Heart right ventricle (tissue), 16 donors: Measurements from ENCODE around the gene KCNAB2. TPM values are rescaled to one million over a fixed set of nuclear protein-coding genes. Genes with fewer than 3 reads are reported as not detected.

ENCODE experiments used
- ATAC-seq, 8 donors: fragments of 200-7000 bp; cut with Tn5 transposase; one replicate each; pipeline ENCODE4 v1.9.1; 2020; ENCODE audit warnings: mild to moderate bottlenecking in 8 of 8, moderate library complexity in 8 of 8, moderate number of reproducible peaks in 1 of 8
- DNase-seq, 2 donors: peaks; one replicate each; pipeline ENCODE4 v3.0.0-alpha.2; 2020
- H3K27ac ChIP-seq, 10 donors: fragments of 200-600 bp; sonication (generic) in 2 of 10; one replicate each; pipeline versions ENCODE4 v1.5.0 to v1.8.0; 2020 to 2022; ENCODE audit warnings: mild to moderate bottlenecking in 3 of 10
- H3K27me3 ChIP-seq, 7 donors: fragments of 200-600 bp; one replicate each; pipeline ENCODE4 v1.8.0; 2021 to 2022; ENCODE audit warnings: mild to moderate bottlenecking in 2 of 7
- H3K36me3 ChIP-seq, 9 donors: fragments of 200-600 bp; sonication (generic) in 1 of 9; one replicate each; pipeline versions ENCODE4 v1.5.0 to v1.8.0; 2020 to 2022; ENCODE audit warnings: mild to moderate bottlenecking in 2 of 9
- H3K4me1 ChIP-seq, 9 donors: fragments of 200-600 bp; sonication (generic) in 1 of 9; one replicate each; pipeline versions ENCODE4 v1.5.0 to v1.8.0; 2020 to 2022; ENCODE audit warnings: mild to moderate bottlenecking in 4 of 9
- H3K4me3 ChIP-seq, 10 donors: fragments of 200-600 bp; sonication (generic) in 2 of 10; one replicate each; pipeline versions ENCODE4 v1.5.0 to v1.8.0; 2020 to 2022; ENCODE audit warnings: mild to moderate bottlenecking in 7 of 10, moderate library complexity in 2 of 10
- H3K9me3 ChIP-seq, 11 donors: fragments of 200-600 bp in 10 of 11; sonication (generic) in 2 of 11; one replicate each; pipeline versions ENCODE4 v1.5.0 to v1.8.0; 2013 to 2022; ENCODE audit warnings: mild to moderate bottlenecking in 2 of 11, control low read depth in 1 of 11, moderate library complexity in 1 of 11
- whole genome bisulfite sequencing, 2 donors: extraction: QIAGEN DNeasy Blood & Tissue Kit; methylation state at CpG; one replicate each; pipeline ENCODE4 v1.1.7; 2013; ENCODE audit warnings: inconsistent platforms in 1 of 2; 5-methylcytosine and 5-hydroxymethylcytosine counted together
- intact Hi-C, 10 donors: fragments of 100-400 bp; cut with DNase I; formaldehyde crosslinking; loops; one replicate each; pipeline versions ENCODE4 v1.11.1 to v1.14.2; 2022
- polyA plus RNA-seq, 2 donors: library from polyadenylated mRNA; stranded (reverse); fragments of 200-250 nt; gene quantifications; one replicate each; pipeline ENCODE4 v1.2.3, GENCODE V29; 2013
- total RNA-seq, 10 donors: library from RNA; stranded (reverse); fragmentation: NEBNext Ultra II Directional in 3 of 10; extraction: Animal tissue kit (Norgen Biotek cat#: 25700) in 3 of 10; gene quantifications; one replicate each; pipeline versions ENCODE4 v1.2.1 to v1.2.4, GENCODE V29; 2021 to 2023
- TF ChIP-seq, protein P1 (sequence below), 9 donors: fragments of 200-600 bp; sonication (generic) in 2 of 9; IDR thresholded peaks; one replicate each; pipeline versions ENCODE4 v1.5.0 to v1.8.0; 2021 to 2022; ENCODE audit warnings: antibody characterized with exemption in 9 of 9, mild to moderate bottlenecking in 5 of 9, moderate library complexity in 1 of 9
- donor health status: Arrhythmogenic right ventricular cardiomyopathy.
- donor health status: ischemic (EF 13 %, LVEDD 7.1; RV severe dilation, severe dysfunction).
- donor health status: healthy with polysubstance abuse.
- donor health status: DM: no; HTN: yes; CAD: no.
- donor health status: DM: no; HTN: no; CAD: no.
- donor health status: ischemic (EF 25% LVEDD 6.9; RV normal size, moderate dysfunction).
- donor health status: ischemic (EF 25% LVEDD 5.7; RV mildly dilated, moderate dysfunction).
- donor health status: healthy.
- donor health status: DM: yes; HTN: yes; CAD: no.
- donor health status: Ischemic cardiomyopathy.
- donor health status: ischemic (EF 35%, LVEDD 5.7; RV mildly dilated, moderate dysfunction).
- donor health status: nonischemic (EF 11% LVEDD 7.7; RV severe dilation, severe dysfunction).
- donor health status: DM: yes; HTN: yes; CAD: no.
- donor health status: PGD.
- donor health status: ischemic (EF 29% LVEDD 5.4; RV normal size, mild dysfunction).
- donor health status: nonischemic (EF 23%, LVEDD 6.1; RV moderate dilation, normal function).

Gene KCNAB2
- total and polyA plus RNA-seq, 12 donors: 4.7 to 41.5 (median 21.8) TPM

DNA sequence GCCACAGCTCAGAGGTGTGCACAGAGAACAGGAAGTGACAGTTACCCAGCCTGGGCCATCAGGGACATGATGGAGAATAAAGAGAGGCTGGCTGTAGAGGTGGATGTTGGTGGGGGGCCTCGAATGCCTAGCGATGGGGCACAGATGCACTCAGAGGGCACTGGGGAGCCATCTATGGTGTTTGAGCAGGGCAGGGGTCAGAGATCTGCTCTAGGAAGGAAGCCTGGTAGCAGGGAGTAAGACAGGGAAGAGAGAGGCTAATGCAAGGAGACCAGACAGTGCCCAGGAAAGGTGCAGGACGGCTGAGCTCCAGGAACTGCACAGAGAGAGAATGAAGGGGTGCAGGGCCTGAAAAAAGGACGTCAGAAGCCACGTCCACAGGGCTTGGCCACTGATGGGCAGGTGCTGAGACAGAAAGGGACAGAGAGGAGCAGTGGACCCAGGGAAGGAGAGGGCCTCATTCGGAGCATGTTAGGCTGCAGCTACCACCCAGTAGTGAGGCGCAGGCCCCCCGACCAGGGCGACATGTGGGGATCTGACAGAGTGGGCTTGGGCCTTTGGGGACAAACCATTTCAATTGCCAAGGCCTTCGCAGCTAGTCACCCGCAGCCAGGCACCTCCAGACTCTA, 1.1 kb upstream of the KCNAB2 start:
- intact Hi-C loops: loop anchor here in 2 of 10 donors (5.0 to 10.0 kb wide), 3 partner anchors 130 to 300 kb away; partner anchors contain the start of gene HES3 (in 1 of the 2)
- Histone ChIP-seq H3K9me3 (no peaks in the 10 kb centered on the region), H3K27ac (no peak overlapping the region), H3K4me1 (no peaks in the 10 kb centered on the region), H3K4me3 (no peak overlapping the region), H3K27me3 (no peaks in the 10 kb centered on the region), H3K36me3 (peaks cover 0 to 75% (median 0%) of the 10 kb centered on the region in 9 donors)
- TF ChIP-seq, protein P1, sequence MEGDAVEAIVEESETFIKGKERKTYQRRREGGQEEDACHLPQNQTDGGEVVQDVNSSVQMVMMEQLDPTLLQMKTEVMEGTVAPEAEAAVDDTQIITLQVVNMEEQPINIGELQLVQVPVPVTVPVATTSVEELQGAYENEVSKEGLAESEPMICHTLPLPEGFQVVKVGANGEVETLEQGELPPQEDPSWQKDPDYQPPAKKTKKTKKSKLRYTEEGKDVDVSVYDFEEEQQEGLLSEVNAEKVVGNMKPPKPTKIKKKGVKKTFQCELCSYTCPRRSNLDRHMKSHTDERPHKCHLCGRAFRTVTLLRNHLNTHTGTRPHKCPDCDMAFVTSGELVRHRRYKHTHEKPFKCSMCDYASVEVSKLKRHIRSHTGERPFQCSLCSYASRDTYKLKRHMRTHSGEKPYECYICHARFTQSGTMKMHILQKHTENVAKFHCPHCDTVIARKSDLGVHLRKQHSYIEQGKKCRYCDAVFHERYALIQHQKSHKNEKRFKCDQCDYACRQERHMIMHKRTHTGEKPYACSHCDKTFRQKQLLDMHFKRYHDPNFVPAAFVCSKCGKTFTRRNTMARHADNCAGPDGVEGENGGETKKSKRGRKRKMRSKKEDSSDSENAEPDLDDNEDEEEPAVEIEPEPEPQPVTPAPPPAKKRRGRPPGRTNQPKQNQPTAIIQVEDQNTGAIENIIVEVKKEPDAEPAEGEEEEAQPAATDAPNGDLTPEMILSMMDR (IDR thresholded peaks at IDR 0.05): no peak
- 82 to 87% methylated on average over 11 of the region's 11 CpGs for WGBS, 2 donors
- no peak for DNase-seq
- no peak for ATAC-seq

DNA sequence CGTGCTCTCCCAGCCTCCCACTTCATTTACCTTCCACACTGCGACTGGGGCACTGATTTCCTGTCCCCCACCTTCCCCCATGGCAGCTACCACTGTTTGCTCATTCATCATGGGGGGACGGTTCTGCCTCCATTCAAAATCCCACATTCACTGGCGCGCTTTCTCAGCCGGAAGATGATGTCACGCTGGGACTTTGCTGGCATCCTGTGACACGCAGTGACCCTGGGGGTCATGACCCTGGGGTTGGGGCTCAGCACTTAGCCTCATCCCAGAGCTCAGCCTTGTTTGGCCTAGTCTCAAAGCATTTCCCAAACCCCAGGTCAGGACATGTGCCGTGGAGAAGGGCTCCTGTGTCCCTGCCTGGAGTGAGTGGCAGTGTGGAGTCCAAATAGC, 582 bp upstream of the KCNAB2 start:
- DNase-seq: no peak
- Histone ChIP-seq H3K27ac (no peak overlapping the region), H3K4me1 (no peaks in the 10 kb centered on the region), H3K4me3 (no peak overlapping the region), H3K27me3 (no peaks in the 10 kb centered on the region), H3K36me3 (peaks cover 0 to 72% (median 0%) of the 10 kb centered on the region in 9 donors), H3K9me3 (no peaks in the 10 kb centered on the region)
- TF ChIP-seq, protein P1 (IDR thresholded peaks at IDR 0.05): no peak
- intact Hi-C loops: loop anchor here in 1 of 10 donors (10.0 kb wide), 2 partner anchors 130 to 300 kb away; no protein-coding TSS in a partner anchor
- no peak for ATAC-seq
- WGBS, 2 donors: 70 to 73% methylated on average over 9 of the region's 9 CpGs

GRCh38 chr1:6046279-6046678, 591 bp downstream of the KCNAB2 start:
- no peak overlapping the region for H3K4me3 ChIP-seq
- intact Hi-C loops: loop anchor here in 1 of 10 donors (10.0 kb wide), 2 partner anchors 129 to 299 kb away; no protein-coding TSS in a partner anchor
- WGBS, 2 donors: 76 to 82% methylated on average over 14 of the region's 14 CpGs
- H3K9me3 ChIP-seq: no peaks in the 10 kb centered on the region
- DNase-seq (no peak), ATAC-seq (no peak)
- H3K4me1 ChIP-seq: no peaks in the 10 kb centered on the region
- TF ChIP-seq, protein P1 (IDR thresholded peaks at IDR 0.05): no peak
- H3K27me3 ChIP-seq: no peaks in the 10 kb centered on the region
- H3K36me3 ChIP-seq: peaks cover 0 to 72% (median 0%) of the 10 kb centered on the region in 9 donors
- H3K27ac ChIP-seq: no peak overlapping the region

- Histone ChIP-seq H3K36me3 (peaks cover 0 to 63% (median 0%) of the 10 kb centered on the region in 9 donors), H3K27ac (no peak overlapping the region), H3K9me3 (no peaks in the 10 kb centered on the region), H3K4me1 (peaks cover 0 to 9% (median 4%) of the 10 kb centered on the region in 9 donors), H3K27me3 (no peaks in the 10 kb centered on the region), H3K4me3 (no peak overlapping the region)
- ATAC-seq (no peak), DNase-seq (no peak)
- WGBS, 2 donors: 86 to 92% methylated on average over 14 of the region's 14 CpGs
- TF ChIP-seq, protein P1 (IDR thresholded peaks at IDR 0.05): no peak
- intact Hi-C loops: loop anchor here in 1 of 10 donors (10.0 kb wide), 2 partner anchors 126 to 296 kb away; no protein-coding TSS in a partner anchor
Measured at GRCh38 chr1:6048179-6048867, 2.6 kb downstream of the KCNAB2 start.
